H9 (cell line): ENCODE measurements around the gene ST3GAL5. TPM values are rescaled to one million over a fixed set of nuclear protein-coding genes. Genes with fewer than 3 reads are reported as not detected.

Source experiments
- DNase-seq: peaks from one replicate; pipeline ENCODE4 v3.0.0-alpha.2; 2017
- H2AFZ ChIP-seq: one replicate; pipeline ENCODE4 v1.6.1; 2013; ENCODE audit warnings: mild to moderate bottlenecking, low read length, control low read depth, moderate library complexity
- H2AK5ac ChIP-seq: 2 replicates; pipeline ENCODE4 v1.6.1; 2013; ENCODE audit warnings: low read length, control low read depth, mixed read lengths; ENCODE audit not compliant: insufficient read length
- H2BK120ac ChIP-seq: one replicate; pipeline ENCODE4 v1.6.1; 2013; ENCODE audit warnings: low read depth, mild to moderate bottlenecking, low read length, control low read depth, inconsistent platforms; ENCODE audit not compliant: poor library complexity, severe bottlenecking
- H2BK12ac ChIP-seq: 2 replicates; pipeline ENCODE4 v1.6.1; 2013; ENCODE audit warnings: low read length, control low read depth, mixed read lengths, low read depth; ENCODE audit not compliant: insufficient read length
- H2BK15ac ChIP-seq: 2 replicates; pipeline ENCODE4 v1.6.1; 2013; ENCODE audit warnings: low read depth, low read length, control low read depth
- H2BK20ac ChIP-seq: one replicate; pipeline ENCODE4 v1.6.1; 2013; ENCODE audit warnings: low read depth, mild to moderate bottlenecking, low read length, control low read depth, inconsistent platforms; ENCODE audit not compliant: poor library complexity, severe bottlenecking
- H2BK5ac ChIP-seq: 2 replicates; pipeline ENCODE4 v1.6.1; 2013; ENCODE audit warnings: low read length, control low read depth, mixed read lengths; ENCODE audit not compliant: insufficient read length
- H3K14ac ChIP-seq: 2 replicates; pipeline ENCODE4 v1.6.1; 2013; ENCODE audit warnings: low read length, control low read depth; ENCODE audit not compliant: insufficient read depth
- H3K18ac ChIP-seq: 2 replicates; pipeline ENCODE4 v1.6.1; 2013; ENCODE audit warnings: low read depth, mild to moderate bottlenecking, mixed read lengths, low read length, control low read depth; ENCODE audit not compliant: insufficient read length
- H3K23ac ChIP-seq: 2 replicates; pipeline ENCODE4 v1.6.1; 2013; ENCODE audit warnings: low read length, control low read depth, mixed read lengths, low read depth; ENCODE audit not compliant: insufficient read length
- H3K23me2 ChIP-seq: 2 replicates; pipeline ENCODE4 v1.6.1; 2013; ENCODE audit warnings: low read depth, mild to moderate bottlenecking, mixed read lengths, low read length, control low read depth; ENCODE audit not compliant: insufficient read length, poor library complexity, severe bottlenecking
- H3K27ac ChIP-seq: 2 replicates; pipeline ENCODE4 v1.5.1; 2013; ENCODE audit warnings: low read length, control low read depth, mixed read lengths, low read depth; ENCODE audit not compliant: insufficient read length
- H3K27me3 ChIP-seq: 2 replicates; pipeline ENCODE4 v1.6.1; 2013; ENCODE audit warnings: low read length, control low read depth, inconsistent platforms; ENCODE audit not compliant: insufficient read depth
- H3K4ac ChIP-seq: 2 replicates; pipeline ENCODE4 v1.6.1; 2013; ENCODE audit warnings: low read depth, mild to moderate bottlenecking, control low read depth, inconsistent platforms, low read length, moderate library complexity
- H3K4me1 ChIP-seq: 2 replicates; pipeline ENCODE4 v1.6.1; 2013; ENCODE audit warnings: low read length, control low read depth, inconsistent platforms; ENCODE audit not compliant: insufficient read depth
- H3K4me2 ChIP-seq: 2 replicates; pipeline ENCODE4 v1.6.1; 2013; ENCODE audit warnings: low read length, control low read depth, mixed read lengths; ENCODE audit not compliant: insufficient read length, insufficient read depth
- H3K56ac ChIP-seq: 2 replicates; pipeline ENCODE4 v1.6.1; 2013; ENCODE audit warnings: low read depth, mild to moderate bottlenecking, mixed read lengths, low read length, control low read depth; ENCODE audit not compliant: insufficient read length
- H3K79me1 ChIP-seq: 2 replicates; pipeline ENCODE4 v1.6.1; 2013; ENCODE audit warnings: low read depth, mild to moderate bottlenecking, moderate library complexity, low read length, control low read depth, inconsistent platforms; ENCODE audit not compliant: insufficient read depth, poor library complexity, severe bottlenecking
- H3K79me2 ChIP-seq: 2 replicates; pipeline ENCODE4 v1.6.1; 2013; ENCODE audit warnings: low read length, control low read depth, inconsistent platforms; ENCODE audit not compliant: insufficient read depth
- H3K9ac ChIP-seq: 2 replicates; pipeline ENCODE4 v1.6.1; 2013; ENCODE audit warnings: low read length, control low read depth, mixed read lengths; ENCODE audit not compliant: insufficient read length; ENCODE audit errors: extremely low read depth
- H3K9me3 ChIP-seq: one replicate; pipeline ENCODE4 v1.6.1; 2013; ENCODE audit warnings: low read depth, low read length, inconsistent platforms; ENCODE audit not compliant: control insufficient read depth
- H3T11ph ChIP-seq: one replicate; pipeline ENCODE4 v1.6.1; 2013; ENCODE audit warnings: mild to moderate bottlenecking, low read length, control low read depth, inconsistent platforms
- H4K20me1 ChIP-seq: one replicate; pipeline ENCODE4 v1.6.1; 2013; ENCODE audit not compliant: control insufficient read depth, insufficient read length, insufficient read depth
- H4K5ac ChIP-seq: 2 replicates; pipeline ENCODE4 v1.6.1; 2013; ENCODE audit warnings: low read depth, mild to moderate bottlenecking, mixed read lengths, low read length, control low read depth; ENCODE audit not compliant: insufficient read length
- H4K8ac ChIP-seq: replicated peaks from 2 replicates; pipeline ENCODE4 v1.6.1; 2013; ENCODE audit warnings: low read length, control low read depth, mixed read lengths, low read depth; ENCODE audit not compliant: insufficient read length
- H4K91ac ChIP-seq: 2 replicates; pipeline ENCODE4 v1.6.1; 2013; ENCODE audit warnings: low read depth, mild to moderate bottlenecking, moderate library complexity, mixed read lengths, low read length, control low read depth; ENCODE audit not compliant: insufficient read length
- H3K27ac Mint-ChIP-seq, 3 experiments: 2 replicates in 2 of 3; 3 replicates in 1 of 3; pipeline ENCODE4 v1.8.0; 2020 to 2021; ENCODE audit warnings: mixed read lengths in 3 of 3, mild to moderate bottlenecking in 1 of 3, moderate library complexity in 1 of 3
- H3K27me3 Mint-ChIP-seq: 2 replicates; pipeline ENCODE4 v1.8.0; 2021; ENCODE audit warnings: low read depth, mild to moderate bottlenecking, moderate library complexity, mixed read lengths
- H3K36me3 Mint-ChIP-seq, 3 experiments: 2 replicates in 2 of 3; 3 replicates in 1 of 3; pipeline ENCODE4 v1.8.0; 2020 to 2021; ENCODE audit warnings: low read depth in 3 of 3, mixed read lengths in 3 of 3; ENCODE audit not compliant: insufficient read depth in 1 of 3
- H3K4me1 Mint-ChIP-seq, 2 experiments: 2 replicates each; pipeline ENCODE4 v1.8.0; 2020; ENCODE audit warnings: mixed read lengths in 2 of 2
- H3K4me3 Mint-ChIP-seq, 2 experiments: 2 replicates in 1 of 2; 3 replicates in 1 of 2; pipeline ENCODE4 v1.8.0; 2020 to 2021; ENCODE audit warnings: mild to moderate bottlenecking in 2 of 2, mixed read lengths in 2 of 2, moderate library complexity in 1 of 2
- H3K9me3 Mint-ChIP-seq, 2 experiments: 2 replicates in 1 of 2; 3 replicates in 1 of 2; pipeline ENCODE4 v1.8.0; 2020; ENCODE audit warnings: mild to moderate bottlenecking in 2 of 2, mixed read lengths in 2 of 2, moderate library complexity in 1 of 2
- WGBS: extraction: QIAGEN DNeasy Blood & Tissue Kit; methylation state at CpG from one replicate; pipeline ENCODE4 v1.1.7; 2013; ENCODE audit warnings: missing lambda C conversion rate, low lambda C conversion rate, mixed read lengths; ENCODE audit not compliant: insufficient read length; ENCODE audit errors: extremely low coverage; 5-methylcytosine and 5-hydroxymethylcytosine counted together
- total RNA-seq: library from RNA; stranded (reverse); gene quantifications from 2 replicates; pipeline ENCODE4 v1.2.1, GENCODE V29; 2021
- TF ChIP-seq, protein P1 (sequence below): fragments of 200-600 bp; sonication (generic); conservative IDR thresholded peaks from 3 replicates; pipeline ENCODE4 v1.8.0; 2021; ENCODE audit warnings: antibody characterized with exemption, mild to moderate bottlenecking

Gene ST3GAL5
- total RNA-seq, 1 experiment from 2014 or later, result 3.3 TPM

GRCh38 chr2:85866165-85866659 lies 22.6 kb downstream of the ST3GAL5 start:
- H3K27ac ChIP-seq, result no peak overlapping the region
- no peak overlapping the region for H3T11ph ChIP-seq
- H3K79me2 ChIP-seq, result no peaks in the 10 kb centered on the region
- no peaks in the 10 kb centered on the region for H4K20me1 ChIP-seq
- Mint-ChIP-seq H3K4me3 (no peak overlapping the region), H3K27me3 (no peaks in the 10 kb centered on the region), H3K27ac (no peak overlapping the region), H3K4me1 (peaks cover 5 to 10% of the 10 kb centered on the region in 2 experiments), H3K9me3 (no peaks in the 10 kb centered on the region), H3K36me3 (no peaks in the 10 kb centered on the region)
- H3K18ac ChIP-seq, result no peak overlapping the region
- no peak overlapping the region for H2BK15ac ChIP-seq
- H4K91ac ChIP-seq, result no peak overlapping the region
- TF ChIP-seq, protein P1, sequence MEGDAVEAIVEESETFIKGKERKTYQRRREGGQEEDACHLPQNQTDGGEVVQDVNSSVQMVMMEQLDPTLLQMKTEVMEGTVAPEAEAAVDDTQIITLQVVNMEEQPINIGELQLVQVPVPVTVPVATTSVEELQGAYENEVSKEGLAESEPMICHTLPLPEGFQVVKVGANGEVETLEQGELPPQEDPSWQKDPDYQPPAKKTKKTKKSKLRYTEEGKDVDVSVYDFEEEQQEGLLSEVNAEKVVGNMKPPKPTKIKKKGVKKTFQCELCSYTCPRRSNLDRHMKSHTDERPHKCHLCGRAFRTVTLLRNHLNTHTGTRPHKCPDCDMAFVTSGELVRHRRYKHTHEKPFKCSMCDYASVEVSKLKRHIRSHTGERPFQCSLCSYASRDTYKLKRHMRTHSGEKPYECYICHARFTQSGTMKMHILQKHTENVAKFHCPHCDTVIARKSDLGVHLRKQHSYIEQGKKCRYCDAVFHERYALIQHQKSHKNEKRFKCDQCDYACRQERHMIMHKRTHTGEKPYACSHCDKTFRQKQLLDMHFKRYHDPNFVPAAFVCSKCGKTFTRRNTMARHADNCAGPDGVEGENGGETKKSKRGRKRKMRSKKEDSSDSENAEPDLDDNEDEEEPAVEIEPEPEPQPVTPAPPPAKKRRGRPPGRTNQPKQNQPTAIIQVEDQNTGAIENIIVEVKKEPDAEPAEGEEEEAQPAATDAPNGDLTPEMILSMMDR, result no peak
- WGBS, result no CpG with 5 or more reads among the region's 3 CpGs
- no peaks in the 10 kb centered on the region for H3K23me2 ChIP-seq
- H3K14ac ChIP-seq, result no peak overlapping the region
- H2BK120ac ChIP-seq, result no peak overlapping the region
- H2BK5ac ChIP-seq, result no peak overlapping the region
- H3K56ac ChIP-seq, result no peak overlapping the region
- H3K23ac ChIP-seq, result no peak overlapping the region
- H3K9me3 ChIP-seq, result no peaks in the 10 kb centered on the region
- H3K27me3 ChIP-seq, result no peaks in the 10 kb centered on the region
- H2BK12ac ChIP-seq, result no peak overlapping the region
- H4K5ac ChIP-seq, result no peak overlapping the region
- H3K4me1 ChIP-seq, result no peaks in the 10 kb centered on the region
- H4K8ac ChIP-seq, result no peak overlapping the region
- DNase-seq, result no peak
- H3K9ac ChIP-seq, result no peak overlapping the region
- H2AK5ac ChIP-seq, result no peak overlapping the region
- H2AFZ ChIP-seq, result no peak overlapping the region
- H3K79me1 ChIP-seq, result no peaks in the 10 kb centered on the region
- no peak overlapping the region for H3K4me2 ChIP-seq
- no peak overlapping the region for H2BK20ac ChIP-seq
- no peak overlapping the region for H3K4ac ChIP-seq
